ENCODE data around the gene PPP2R5E. TPM values are rescaled to one million over a fixed set of nuclear protein-coding genes. Genes with fewer than 3 reads are reported as not detected.
A peak's percentile ranks its signal among the peaks of the same experiment; 100 is the strongest.

Gene PPP2R5E
- total RNA-seq, 6 experiments from 2014 or later, result 12.5 to 34.8 (median 18.2) TPM

DNA sequence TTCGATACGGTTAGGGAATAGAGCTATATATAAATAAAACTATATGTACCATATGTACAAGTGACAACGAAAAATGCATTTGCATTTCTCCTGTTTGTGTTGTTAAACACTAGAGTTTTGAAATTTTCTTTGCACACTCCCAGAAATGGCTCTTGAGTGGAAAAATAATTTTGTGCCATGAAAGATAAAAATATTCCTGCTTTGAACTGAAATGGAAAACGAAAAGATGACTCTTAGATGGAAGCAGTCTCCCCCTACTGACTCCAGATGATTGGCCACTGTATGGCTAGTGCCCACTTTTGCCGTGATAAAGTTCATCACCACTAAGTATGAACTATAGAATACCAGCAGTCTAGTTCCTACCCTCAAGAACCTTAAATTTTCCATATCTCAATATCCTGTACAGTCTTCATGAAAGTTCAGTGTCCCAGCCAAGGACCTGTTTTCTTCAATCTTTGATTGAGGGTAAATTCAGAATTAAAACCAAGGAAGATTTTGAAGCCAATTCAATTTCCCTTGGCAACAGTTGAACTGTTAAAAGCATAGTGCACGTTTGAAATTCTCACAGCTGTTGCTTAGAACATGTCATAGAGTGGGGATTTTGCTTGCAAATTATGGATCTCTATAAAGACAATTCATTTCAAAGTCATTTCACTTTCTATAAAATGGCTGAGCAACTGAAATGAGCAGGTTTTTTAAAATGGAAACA lies 1.6 kb upstream of the PPP2R5E start:
- H3K9me3 ChIP-seq, result no peaks in the 10 kb centered on the region
- ATAC-seq (peak in 1 of 4 donors; percentile 12), DNase-seq (no peak)
- 13% methylated on average over 6 of the region's 6 CpGs for WGBS (ENCODE audit: insufficient coverage, low coverage, low lambda C conversion rate, missing lambda C conversion rate)
- intact Hi-C loops (cut with DNase I), result loop anchor here in 1 of 2 donors (10.0 kb wide), 1 partner anchor 90 kb away; no protein-coding TSS in a partner anchor
- no peaks in the 10 kb centered on the region for H3K36me3 ChIP-seq
- H3K4me3 ChIP-seq, result peak overlapping the region in 2 of 3 donors; percentile 95 to 96
- peak overlapping the region in 1 of 3 donors; percentile 83 for H3K27ac ChIP-seq
- H3K27me3 ChIP-seq, result no peaks in the 10 kb centered on the region
- H3K4me1 ChIP-seq, result peaks cover 0 to 13% (median 2%) of the 10 kb centered on the region in 4 donors
- TF ChIP-seq POLR2A (IDR thresholded peaks at IDR 0.05), result no peak
- TF ChIP-seq, protein P1, sequence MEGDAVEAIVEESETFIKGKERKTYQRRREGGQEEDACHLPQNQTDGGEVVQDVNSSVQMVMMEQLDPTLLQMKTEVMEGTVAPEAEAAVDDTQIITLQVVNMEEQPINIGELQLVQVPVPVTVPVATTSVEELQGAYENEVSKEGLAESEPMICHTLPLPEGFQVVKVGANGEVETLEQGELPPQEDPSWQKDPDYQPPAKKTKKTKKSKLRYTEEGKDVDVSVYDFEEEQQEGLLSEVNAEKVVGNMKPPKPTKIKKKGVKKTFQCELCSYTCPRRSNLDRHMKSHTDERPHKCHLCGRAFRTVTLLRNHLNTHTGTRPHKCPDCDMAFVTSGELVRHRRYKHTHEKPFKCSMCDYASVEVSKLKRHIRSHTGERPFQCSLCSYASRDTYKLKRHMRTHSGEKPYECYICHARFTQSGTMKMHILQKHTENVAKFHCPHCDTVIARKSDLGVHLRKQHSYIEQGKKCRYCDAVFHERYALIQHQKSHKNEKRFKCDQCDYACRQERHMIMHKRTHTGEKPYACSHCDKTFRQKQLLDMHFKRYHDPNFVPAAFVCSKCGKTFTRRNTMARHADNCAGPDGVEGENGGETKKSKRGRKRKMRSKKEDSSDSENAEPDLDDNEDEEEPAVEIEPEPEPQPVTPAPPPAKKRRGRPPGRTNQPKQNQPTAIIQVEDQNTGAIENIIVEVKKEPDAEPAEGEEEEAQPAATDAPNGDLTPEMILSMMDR (IDR thresholded peaks at IDR 0.05), result peak; percentile 44 to 54 (median 48)

DNA sequence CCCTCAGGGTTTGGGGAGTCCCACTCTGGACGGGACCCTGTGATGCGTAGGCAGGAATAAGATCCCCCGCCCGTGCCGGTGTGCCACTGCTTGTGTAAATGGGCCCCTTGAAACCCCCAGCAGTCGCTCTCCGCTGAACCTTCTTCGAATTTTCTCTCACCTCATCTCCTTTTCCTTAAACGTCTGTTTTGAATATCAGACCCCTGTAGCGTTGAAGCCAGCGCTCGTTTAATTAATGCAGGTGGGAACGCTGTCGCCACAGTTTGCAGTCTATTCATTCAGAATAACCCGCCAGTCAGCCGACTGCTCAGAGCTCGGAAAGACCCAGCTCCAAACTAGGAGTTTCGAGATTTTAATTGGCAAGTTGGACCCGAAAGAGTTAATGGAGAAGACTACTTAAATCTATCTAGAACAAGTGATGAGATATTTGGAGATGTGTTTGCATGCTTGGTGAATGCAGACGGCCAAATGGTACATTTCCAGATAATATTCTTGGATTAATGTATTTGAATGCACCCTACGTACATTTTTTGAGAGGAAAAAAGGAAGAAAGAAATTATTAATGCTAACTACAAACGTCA lies 739 bp upstream of the PPP2R5E start:
- Histone ChIP-seq H3K9me3 (no peaks in the 10 kb centered on the region), H3K36me3 (peaks cover 0 to 8% (median 3%) of the 10 kb centered on the region in 4 donors), H3K27me3 (no peaks in the 10 kb centered on the region), H3K27ac (peak overlapping the region; percentile 54 to 87 (median 83)), H3K4me3 (peak overlapping the region; percentile 92 to 96 (median 95)), H3K4me1 (peaks cover 0 to 13% (median 2%) of the 10 kb centered on the region in 4 donors)
- ATAC-seq, result no peak
- WGBS (ENCODE audit: insufficient coverage, low coverage, low lambda C conversion rate, missing lambda C conversion rate), result under 1% methylated on average over 22 of the region's 22 CpGs
- TF ChIP-seq, protein P1 (IDR thresholded peaks at IDR 0.05), result no peak
- intact Hi-C loops (cut with DNase I), result loop anchor here in 1 of 2 donors (10.0 kb wide), 1 partner anchor 89 kb away; no protein-coding TSS in a partner anchor
- DNase-seq, result no peak

DNA sequence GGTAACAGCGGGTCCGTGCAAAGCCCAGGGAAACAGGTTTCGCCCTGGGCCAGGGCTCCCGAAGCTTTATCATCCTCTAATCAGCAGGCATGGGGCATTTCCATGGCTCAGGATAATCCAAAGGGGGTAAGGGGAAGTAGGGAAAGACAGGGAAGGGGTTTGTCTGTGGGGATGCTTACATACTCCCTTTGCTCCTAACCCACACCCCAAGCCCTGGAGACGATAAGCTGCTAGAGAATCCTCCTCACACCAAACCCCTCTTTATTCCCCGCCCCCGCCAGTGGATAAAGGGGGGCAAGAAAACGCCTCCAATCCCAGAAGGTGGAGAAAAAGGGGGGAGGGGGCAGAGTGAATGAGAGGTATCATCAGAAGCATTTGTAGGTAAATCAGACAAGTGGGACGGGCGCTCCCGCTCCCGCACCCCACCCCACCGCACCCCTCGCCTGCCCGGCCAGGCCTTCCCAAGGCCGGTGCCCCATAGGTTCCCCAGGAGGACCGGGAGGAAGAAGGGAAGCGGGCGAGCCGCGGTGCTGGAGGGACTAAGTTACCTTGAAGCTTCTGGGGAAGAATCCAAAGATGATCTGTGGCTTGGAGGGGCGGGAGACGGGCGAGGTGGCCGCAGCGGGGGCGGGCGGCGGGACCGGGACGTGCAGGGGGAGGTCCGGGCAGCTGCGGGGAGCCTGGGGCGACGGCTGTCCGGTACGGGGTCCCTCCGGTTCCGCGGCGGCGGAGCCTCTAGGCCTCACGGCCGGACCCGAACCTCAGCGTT lies 762 bp downstream of the PPP2R5E start:
- ATAC-seq, result peak; percentile 10 to 34 (median 24)
- TF ChIP-seq, protein P1 (IDR thresholded peaks at IDR 0.05), result no peak
- TF ChIP-seq POLR2A (IDR thresholded peaks at IDR 0.05), result no peak
- peak in 2 of 3 donors; percentile 48 to 62 for DNase-seq
- no peaks in the 10 kb centered on the region for H3K27me3 ChIP-seq
- intact Hi-C loops (cut with DNase I), result loop anchor here in 1 of 2 donors (10.0 kb wide), 1 partner anchor 88 kb away; no protein-coding TSS in a partner anchor
- H3K4me1 ChIP-seq, result peaks cover 0 to 13% (median 2%) of the 10 kb centered on the region in 4 donors
- peaks cover 0 to 20% (median 6%) of the 10 kb centered on the region in 4 donors for H3K36me3 ChIP-seq
- peak overlapping the region; percentile 92 to 96 (median 95) for H3K4me3 ChIP-seq
- 0% methylated on average over 15 of the region's 46 CpGs for WGBS (ENCODE audit: insufficient coverage, low coverage, low lambda C conversion rate, missing lambda C conversion rate)
- H3K9me3 ChIP-seq, result no peaks in the 10 kb centered on the region
- peak overlapping the region; percentile 79 to 91 (median 87) for H3K27ac ChIP-seq

DNA sequence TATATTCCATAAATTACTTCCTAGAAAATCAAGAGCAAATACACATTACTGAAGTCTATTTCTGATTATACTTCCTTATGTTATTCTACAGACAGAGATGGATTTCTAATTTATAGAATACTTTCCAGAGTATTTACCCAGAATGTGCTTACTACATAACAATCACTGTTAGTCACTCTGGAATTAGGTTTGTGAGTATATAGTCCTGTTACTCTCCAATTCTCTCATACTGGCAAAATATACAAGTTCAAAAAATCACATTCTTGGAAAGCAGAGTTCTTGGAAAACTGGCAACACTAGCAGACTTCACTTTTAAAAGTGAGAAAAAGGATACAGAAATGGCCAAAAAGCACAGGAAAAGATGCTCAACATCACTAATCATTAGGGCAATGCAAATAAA lies 7.3 kb downstream of the PPP2R5E start:
- no peak for DNase-seq
- intact Hi-C loops (cut with DNase I), result no loop called here
- ATAC-seq, result no peak
- Histone ChIP-seq H3K4me3 (no peak overlapping the region), H3K36me3 (peaks cover 0 to 20% (median 9%) of the 10 kb centered on the region in 4 donors), H3K27ac (no peak overlapping the region), H3K9me3 (no peaks in the 10 kb centered on the region), H3K27me3 (no peaks in the 10 kb centered on the region), H3K4me1 (peaks cover 0 to 10% (median 0%) of the 10 kb centered on the region in 4 donors)
- TF ChIP-seq, protein P1 (IDR thresholded peaks at IDR 0.05), result no peak

All from right lobe of liver (tissue), 6 donors.